HEK293T (cell line): ENCODE measurements around the gene EPB41L3.

Experiments used
- ARNT ChIP-seq: fragments of 450-650 bp; IDR thresholded peaks from 2 replicates; pipeline ENCODE4 v1.6.1; 2017; ENCODE audit warnings: mild to moderate bottlenecking
- BHLHE40 ChIP-seq: fragments of 450-650 bp; IDR thresholded peaks from 2 replicates; pipeline ENCODE4 v1.6.1; 2016; ENCODE audit warnings: mild to moderate bottlenecking, moderate library complexity, borderline replicate concordance
- CTBP1 ChIP-seq: fragments of 450-650 bp; IDR thresholded peaks from 2 replicates; pipeline ENCODE4 v1.6.1; 2016; ENCODE audit warnings: borderline replicate concordance
- ELF4 ChIP-seq: fragments of 450-650 bp; IDR thresholded peaks from 2 replicates; pipeline ENCODE4 v1.6.1; 2017; ENCODE audit warnings: antibody characterized with exemption
- FOXA1 ChIP-seq: fragments of 450-650 bp; IDR thresholded peaks from 2 replicates; pipeline ENCODE4 v1.6.1; 2016; ENCODE audit warnings: mild to moderate bottlenecking
- FOXK2 ChIP-seq: fragments of 450-650 bp; IDR thresholded peaks from 2 replicates; pipeline ENCODE4 v1.6.1; 2016; ENCODE audit warnings: mild to moderate bottlenecking
- FOXM1 ChIP-seq: fragments of 450-650 bp; IDR thresholded peaks from 2 replicates; pipeline ENCODE4 v1.6.1; 2017; ENCODE audit warnings: mild to moderate bottlenecking, borderline replicate concordance
- L3MBTL2 ChIP-seq: fragments of 450-650 bp; conservative IDR thresholded peaks from 2 replicates; pipeline ENCODE4 v1.6.1; 2016; ENCODE audit warnings: mild to moderate bottlenecking
- LEF1 ChIP-seq: fragments of 450-650 bp; IDR thresholded peaks from 2 replicates; pipeline ENCODE4 v1.6.1; 2017; ENCODE audit warnings: mild to moderate bottlenecking, borderline replicate concordance
- NFRKB ChIP-seq: fragments of 450-650 bp; IDR thresholded peaks from 2 replicates; pipeline ENCODE4 v1.6.1; 2016; ENCODE audit warnings: mild to moderate bottlenecking, moderate library complexity
- PKNOX1 ChIP-seq: fragments of 450-650 bp; IDR thresholded peaks from 2 replicates; pipeline ENCODE4 v1.6.1; 2016
- SP1 ChIP-seq: fragments of 450-650 bp; IDR thresholded peaks from 2 replicates; pipeline ENCODE4 v1.6.1; 2017
- TARDBP ChIP-seq: fragments of 450-650 bp; IDR thresholded peaks from 2 replicates; pipeline ENCODE4 v1.6.1; 2016

- no peak for TF ChIP-seq SP1
- TF ChIP-seq FOXM1, result no peak
- TF ChIP-seq LEF1, result no peak
- TF ChIP-seq L3MBTL2, result no peak
- TF ChIP-seq NFRKB, result no peak
- no peak for TF ChIP-seq TARDBP
- no peak for TF ChIP-seq PKNOX1
- TF ChIP-seq BHLHE40, result no peak
- no peak for TF ChIP-seq FOXK2
- TF ChIP-seq FOXA1, result no peak
- no peak for TF ChIP-seq ARNT
- TF ChIP-seq ELF4, result no peak
- no peak for TF ChIP-seq CTBP1
Observed at GRCh38 chr18:5541644-5542043, 2.2 kb downstream of the EPB41L3 start.
